EL (cell line): Measurements from ENCODE around the gene B3GALT5.
A peak's percentile ranks its signal among the peaks of the same experiment; 100 is the strongest.
"Not testable (repeated sequence)": the region's sequence is repeated elsewhere in the genome, so short reads cannot be mapped to it uniquely, and the experiment has no call there.

Experiments
- DNase-seq: peaks from one replicate; pipeline ENCODE4 v3.0.0-alpha.2; 2016

Gene B3GALT5

DNA sequence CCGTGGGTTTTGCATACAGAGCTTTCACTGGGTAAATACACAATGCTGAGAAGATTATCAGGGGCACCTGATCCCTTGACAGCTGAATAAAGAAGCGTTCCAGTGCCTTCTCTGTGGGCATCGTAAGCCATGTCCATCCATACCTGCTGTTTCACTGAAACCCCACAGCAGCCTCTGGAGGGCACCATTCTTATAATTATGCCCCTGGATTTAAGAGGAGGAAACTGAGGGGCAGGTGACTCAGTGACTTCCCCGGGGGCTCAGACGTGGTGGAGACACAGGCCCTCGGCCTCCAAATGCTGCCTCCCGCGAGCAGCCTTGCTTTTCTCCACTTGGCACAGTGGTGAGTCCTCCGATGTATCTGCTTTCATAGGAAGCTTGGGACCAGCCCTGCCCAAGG, 56.7 kb downstream of the B3GALT5 start:
- DNase-seq: no peak

DNA sequence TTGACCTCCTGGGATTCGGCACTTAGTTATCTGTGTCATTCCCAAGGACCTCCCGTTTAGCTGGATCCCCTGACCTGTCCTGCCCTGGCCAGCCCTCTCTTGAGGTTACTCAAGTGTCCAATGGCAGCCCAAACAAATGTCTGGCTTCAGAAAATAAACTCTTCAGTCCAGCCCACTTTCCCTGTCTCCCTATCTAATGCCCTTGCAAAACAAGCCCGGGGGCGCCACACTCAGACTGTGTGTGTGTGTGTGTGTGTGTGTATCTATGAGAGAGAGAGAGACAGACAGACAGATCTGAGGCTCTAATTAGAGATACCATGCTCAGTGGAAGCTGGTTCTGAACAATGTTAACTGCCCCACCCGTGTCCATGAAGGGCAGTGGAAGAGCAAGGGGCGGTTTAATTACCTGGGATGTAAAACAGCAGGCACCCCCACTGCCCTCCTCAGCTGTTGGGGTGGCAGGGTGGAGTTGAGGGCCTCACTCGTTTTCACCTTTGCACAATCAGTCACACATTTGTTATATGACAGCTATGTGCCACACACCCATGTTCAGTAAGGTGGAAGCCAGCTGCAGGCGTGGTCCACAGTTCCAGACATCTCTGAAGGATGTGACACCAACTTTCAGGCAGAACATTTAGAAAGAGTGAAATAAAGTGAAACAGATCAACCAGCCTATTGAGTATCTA, 57.4 kb downstream of the B3GALT5 start:
- DNase-seq: no peak

DNA sequence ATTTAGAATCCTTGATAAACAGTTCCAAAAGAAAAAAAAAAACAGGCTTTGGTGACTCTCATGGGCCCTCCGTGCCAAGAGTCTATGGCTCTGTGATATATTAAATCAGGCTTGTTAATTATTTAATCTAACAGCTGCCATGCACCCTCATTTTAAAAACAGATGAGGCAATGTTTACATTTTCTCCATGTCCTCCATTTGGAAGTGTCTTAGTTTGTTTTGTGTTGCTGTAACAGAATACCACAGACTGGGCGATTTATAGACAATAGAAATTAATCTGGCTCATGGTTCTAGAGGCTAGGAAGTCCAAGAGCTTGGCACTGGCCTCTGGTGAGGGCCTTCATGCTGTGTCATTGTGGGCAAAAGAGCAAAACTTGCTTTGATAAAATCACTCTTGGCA, 58.0 kb downstream of the B3GALT5 start:
- DNase-seq: no peak

DNA sequence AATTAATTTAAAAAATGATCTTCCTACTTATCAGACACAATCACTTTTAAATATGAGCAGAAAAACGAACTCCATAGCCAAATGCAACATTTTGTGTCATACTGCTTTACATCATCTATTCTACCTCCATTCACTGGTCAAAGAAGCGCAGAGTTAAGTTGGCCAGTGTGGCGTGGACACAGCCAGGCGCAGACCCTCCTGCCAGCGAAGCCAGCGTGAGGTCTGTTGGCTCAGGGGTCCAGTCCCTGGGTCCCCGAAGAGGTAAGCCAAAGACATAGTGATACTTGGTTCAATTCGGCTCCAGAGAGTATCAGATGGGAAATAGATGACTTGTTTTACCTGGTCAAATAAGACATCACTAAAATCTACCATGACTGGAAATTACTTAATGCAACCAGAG, 59.2 kb downstream of the B3GALT5 start:
- DNase-seq: no peak

DNA sequence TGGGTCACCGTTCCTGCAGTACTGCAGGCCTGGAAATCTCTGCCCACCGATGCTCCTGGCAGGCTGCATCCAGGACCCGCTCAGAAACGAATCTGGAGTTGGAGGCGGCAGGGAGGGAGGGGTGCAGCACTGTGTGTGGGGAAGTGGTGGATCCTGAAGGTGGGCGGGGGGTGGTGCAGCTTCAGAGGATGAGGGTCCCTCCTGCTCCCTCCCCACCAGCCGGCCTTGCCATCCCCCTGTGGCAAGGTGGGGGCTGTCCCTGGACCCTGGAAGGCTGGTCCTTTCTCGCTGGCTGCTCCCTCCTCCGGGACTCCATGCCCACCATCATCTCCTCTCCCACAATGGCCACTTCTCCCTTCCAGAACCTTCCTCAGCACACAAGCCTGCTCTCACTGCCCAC, 60.4 kb downstream of the B3GALT5 start:
- DNase-seq: no peak

DNA sequence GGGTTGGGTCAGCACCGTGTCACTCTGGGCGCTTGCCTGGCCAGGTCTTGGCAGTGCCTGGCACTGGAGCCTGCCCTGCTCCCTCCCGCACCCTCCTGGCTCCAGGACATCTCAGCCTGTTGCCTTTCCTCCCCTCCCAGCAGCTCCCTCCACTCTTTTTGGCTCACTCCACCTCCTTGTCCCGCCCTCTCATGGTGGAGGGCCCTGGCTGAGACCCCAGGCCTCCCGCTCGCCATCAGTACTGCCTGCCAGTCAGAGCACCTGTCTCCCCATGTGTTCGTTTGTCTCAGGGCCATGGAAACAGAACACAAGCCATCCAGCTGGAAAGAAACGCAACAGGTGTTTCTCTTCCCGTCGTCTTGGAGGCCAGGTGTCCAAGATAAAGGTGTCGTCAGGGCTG, 61.0 kb downstream of the B3GALT5 start:
- DNase-seq: no peak

DNA sequence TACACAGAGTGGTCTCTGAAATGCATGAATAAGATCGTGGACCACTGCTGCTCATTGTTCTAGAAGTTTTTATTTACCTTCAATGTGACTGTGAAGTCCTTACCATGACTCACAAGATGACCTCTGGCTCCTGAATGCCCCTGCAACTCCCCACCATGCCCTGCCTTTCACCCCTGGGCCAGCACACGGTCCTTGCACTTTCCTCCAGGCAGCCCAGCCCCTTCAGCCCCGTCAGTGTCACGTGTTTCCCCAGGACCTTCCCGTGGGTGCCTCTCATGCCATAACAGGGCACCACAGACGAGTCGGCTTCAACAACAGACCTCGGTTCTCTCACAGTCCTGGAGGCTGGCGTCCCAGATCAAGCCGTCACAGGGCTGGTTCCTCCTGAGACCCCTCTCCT, 62.1 kb downstream of the B3GALT5 start:
- no peak for DNase-seq

DNA sequence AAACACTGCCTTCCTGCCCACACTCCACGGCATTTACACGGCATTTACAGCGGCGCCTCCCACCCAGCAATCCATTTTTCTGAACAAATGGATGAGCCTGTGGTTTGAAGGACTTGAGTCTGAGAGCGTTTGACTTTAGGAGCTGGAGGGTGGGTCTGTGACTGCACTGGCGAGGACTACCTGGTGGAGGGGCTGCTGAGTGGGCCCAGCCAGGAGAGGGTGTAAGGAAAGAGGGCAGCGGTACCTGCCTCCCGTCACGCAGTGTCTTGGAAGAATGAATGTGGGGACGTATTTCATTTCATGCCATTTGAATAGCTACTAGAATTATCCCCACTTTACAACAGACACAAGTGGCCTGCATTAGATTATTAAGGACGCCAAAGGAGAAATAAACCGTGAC, 62.9 kb downstream of the B3GALT5 start:
- no peak for DNase-seq

DNA sequence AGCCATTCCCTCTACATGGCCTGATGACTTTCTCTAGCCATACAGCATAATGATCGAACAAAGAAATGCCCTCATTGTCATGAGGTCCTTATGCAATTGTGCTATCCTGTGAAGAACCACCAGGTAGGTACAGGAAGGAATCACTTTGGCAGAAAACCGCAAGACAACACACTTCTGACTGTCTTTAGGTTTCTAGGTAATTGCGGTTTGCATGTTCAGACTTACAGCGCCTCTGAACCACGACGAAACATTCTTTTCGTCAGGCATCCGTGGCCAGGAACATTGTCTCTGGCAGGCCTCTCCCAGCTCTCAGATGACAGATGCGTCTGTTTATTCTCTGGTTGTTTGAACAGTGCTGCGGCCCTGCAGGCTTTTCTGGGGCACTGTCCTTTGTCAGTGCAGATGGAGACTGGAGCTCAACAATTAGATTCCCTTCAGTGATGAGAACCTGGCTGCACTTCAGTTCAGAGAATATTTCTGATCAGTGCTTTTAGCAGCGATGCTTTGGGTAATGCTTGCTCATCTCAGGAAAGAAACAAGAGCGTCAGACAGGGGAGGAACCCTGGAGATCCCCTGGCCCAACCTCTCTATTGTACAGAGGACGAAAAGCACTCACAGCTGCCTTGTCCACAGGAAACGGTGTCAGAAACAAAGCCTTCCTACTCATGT, 63.4 kb downstream of the B3GALT5 start:
- DNase-seq: no peak

DNA sequence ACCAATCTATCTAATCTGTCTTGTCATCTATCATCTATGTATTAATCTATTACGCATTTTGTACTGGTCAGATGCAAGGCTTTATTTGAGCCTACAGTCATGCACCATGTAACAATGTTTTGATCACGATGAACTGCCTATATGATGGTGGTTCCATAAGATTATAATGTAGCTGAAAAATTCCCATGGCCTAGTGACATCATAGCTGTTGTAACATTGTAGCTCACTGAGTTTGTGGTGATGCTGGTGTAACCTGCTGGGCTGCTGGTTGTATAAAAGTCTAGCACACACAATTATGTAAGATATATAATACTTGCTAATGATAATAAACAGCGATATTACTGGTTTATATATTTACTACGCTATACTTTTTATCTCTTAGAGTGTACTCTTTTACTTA, 67.5 kb downstream of the B3GALT5 start:
- no peak for DNase-seq

DNA sequence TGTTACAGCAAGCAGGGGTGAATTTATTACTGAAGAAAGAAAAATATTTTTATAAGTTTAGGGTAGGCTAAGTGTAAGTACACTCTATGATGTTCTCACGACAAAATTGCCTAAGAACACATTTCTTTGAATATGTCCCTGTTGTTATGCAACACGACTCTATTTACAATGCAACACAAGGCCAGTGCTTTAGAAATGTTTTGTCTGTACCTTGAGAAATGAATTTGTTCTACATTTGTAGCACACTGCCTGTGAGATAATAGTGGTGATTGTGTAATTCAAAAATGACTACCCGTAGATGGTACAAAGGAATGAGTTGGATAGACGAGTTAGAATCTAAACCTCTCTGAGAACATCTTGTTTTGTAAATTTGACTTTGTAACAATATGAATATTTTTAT, 68.5 kb downstream of the B3GALT5 start:
- DNase-seq: no peak

DNA sequence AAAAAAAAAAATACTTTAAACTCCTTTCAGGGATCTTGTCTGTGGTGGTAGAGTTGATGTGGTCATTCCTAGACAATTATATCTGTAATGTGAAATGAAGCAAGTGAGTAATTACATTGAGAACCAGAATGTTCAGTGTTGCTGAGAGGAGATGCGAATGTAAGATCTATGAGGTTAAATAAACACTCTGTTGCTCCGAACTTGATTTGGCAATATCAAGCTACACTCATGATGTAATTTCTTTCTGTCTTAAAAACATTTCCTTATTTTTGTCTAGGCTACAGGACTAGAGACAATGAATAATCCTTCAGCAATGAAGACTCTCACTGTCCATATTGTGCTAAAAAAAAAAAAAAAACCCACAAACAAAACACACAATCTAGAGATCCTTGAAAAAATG, 69.1 kb downstream of the B3GALT5 start:
- peak; percentile 44 for DNase-seq

DNA sequence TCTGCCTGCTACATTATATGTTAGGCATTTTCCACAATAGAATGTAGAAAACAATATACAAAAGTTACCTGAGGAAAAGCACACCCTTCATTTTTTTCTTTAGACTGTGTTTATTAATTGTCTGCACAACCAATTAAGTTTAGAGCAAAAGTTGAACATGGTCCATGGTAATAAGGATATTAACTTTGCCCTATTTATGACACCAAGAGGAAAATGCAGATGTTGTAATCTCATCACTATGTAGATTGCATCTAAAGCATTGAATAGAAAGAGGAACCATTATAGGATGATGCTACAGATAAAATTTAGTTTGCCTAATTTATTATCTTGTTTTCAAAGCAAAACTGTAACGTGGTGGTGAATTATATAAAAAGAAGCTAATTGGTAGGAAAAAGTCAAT, 72.5 kb downstream of the B3GALT5 start:
- DNase-seq: no peak

DNA sequence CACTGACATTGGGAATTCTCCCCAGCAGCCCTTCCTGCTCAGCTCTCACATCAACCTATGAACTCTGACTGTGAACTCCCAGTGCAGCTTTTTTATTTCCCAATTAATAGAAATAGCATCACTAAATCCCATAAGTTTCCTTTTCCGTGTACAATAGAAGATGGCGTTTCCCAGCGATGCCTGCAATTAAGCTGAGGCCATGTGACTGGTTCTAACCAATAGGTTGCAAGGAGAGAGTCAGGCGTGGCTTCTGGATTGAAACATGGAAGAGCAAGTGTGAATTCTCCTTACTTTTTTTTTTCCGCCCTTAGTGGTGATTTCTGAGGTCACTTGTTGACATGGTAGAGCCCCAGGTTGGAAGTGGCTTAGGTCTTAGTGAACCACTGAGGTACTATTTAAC, 73.3 kb downstream of the B3GALT5 start:
- no peak for DNase-seq

DNA sequence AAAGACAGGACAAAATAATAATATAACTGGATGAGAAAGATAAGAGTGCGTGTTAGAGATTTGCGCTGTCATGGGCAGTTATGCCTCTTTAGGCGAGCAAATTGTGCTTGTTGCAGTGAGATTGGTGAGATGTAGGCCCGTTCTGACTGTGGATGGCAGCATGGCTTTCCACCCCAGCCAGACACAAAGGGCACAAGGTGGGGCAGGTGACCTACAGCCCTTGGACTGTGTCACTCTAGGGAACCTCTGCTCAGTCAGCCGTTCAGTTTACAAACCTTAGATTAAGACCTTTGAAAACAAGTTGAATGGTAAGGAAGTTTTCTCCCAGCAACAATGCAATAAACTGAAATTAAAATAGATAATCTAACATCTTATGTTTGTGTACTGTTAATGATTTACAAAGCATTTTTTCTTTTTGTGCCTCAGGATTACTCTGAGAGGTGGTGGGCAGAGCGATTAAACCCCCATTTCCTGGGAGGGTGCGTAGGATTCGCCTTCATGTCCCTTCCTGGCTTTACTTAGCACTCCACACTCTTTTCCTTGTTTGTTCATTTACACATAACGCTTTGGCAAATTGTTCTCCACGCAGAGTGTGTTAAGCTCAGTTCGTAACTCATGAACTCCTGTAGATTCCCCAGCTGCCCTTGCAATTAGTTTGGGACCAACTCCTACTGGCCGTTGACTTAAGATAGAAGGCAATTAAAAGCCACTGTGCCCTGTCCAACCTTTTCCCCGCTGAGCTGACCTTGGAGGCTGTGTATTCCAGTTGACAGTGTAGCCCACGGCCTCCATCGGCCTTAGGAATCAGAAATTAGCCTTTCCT, 74.1 kb downstream of the B3GALT5 start:
- DNase-seq: no peak

DNA sequence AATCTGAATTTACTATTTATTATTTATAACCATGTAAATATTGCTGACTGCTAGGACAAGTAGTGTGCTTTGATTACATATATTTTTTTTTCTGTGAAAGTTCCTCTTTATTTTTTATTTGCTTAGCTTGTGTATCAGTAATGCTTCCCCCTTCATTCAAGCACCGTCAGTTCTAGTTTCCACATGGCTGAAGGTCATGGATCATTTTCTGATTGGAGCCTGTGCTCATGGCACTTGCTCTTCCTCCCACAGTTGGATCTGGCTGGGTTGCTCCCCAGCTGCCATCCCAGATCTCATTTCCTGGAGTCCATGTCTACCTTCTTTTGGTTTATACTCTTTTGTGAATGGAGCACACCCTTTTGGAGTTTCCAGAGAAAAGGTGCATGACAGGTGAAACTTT, 75.3 kb downstream of the B3GALT5 start:
- no peak for DNase-seq

DNA sequence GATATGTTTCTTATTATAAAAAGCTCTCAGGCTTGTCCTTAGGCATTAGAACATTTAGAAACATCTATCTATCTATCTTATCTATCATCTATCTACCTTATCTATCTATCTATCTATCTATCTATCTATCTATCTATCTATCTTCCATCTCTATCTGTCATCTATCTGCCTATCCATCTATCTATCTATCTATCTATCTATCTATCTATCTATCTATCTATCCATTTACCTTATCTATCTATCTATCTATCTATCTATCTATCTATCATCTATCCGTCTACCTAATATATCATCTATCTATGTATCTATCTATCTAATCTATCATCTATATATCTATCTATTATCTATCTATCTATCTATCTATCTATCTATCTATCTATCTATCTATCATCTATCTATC, 77.1 kb downstream of the B3GALT5 start:
- DNase-seq: not testable (repeated sequence)

DNA sequence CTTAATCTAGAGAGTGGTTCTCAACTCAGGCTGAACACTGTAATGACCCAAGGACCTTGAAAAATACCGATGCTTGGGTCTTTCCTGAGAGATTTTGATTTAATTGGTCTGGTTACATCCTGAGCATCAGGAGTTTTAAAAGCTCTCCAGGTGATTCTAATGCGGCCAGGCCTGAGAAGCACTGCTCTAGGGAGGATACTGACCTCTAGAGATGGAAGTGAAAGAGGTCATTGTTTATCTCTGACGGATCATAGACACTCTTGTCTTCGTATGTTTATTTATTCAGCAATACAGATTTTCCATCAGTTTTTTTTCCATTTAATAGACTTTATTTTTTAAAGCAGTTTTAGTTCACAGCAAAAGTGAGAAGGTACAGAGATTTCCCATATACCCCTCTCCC, 77.7 kb downstream of the B3GALT5 start:
- DNase-seq: no peak

DNA sequence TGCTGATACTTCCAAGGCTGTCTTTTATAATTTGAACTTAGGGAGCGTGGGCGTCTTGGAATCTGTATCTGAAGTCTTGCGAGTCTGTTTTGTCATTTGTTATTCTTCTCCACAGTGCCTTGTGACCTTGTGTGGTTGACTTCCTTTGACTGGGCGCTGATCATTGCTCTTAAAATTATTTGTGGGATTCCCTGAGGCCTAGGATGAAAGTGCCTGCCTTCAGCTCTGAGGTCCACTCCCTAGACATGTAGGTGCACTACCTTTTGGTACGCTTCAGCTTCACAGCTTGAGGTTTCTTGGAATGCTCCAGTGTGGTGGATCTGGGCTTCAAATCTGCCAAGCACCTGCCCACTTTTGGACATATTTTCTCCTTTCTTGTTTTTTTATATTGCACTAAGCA, 82.0 kb downstream of the B3GALT5 start:
- no peak for DNase-seq

DNA sequence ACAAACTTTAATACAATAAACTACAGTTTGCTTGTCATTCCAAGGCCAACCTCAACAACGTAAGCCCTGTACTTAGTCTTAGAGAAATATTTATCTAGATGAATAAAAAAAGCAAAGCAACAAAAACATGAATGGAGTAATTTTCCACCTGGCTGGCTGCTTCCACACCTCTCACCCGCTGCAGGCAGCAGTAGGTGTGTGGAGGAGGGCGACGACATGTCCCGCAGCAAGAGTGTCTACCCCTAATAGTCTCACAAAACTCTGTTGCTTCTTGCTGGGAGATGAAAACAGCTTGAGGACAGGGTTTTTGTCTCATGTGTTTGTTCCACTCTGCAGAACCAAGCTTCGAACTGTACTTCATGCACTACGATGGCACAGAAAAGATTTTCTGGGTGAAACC, 83.5 kb downstream of the B3GALT5 start:
- DNase-seq: no peak

DNA sequence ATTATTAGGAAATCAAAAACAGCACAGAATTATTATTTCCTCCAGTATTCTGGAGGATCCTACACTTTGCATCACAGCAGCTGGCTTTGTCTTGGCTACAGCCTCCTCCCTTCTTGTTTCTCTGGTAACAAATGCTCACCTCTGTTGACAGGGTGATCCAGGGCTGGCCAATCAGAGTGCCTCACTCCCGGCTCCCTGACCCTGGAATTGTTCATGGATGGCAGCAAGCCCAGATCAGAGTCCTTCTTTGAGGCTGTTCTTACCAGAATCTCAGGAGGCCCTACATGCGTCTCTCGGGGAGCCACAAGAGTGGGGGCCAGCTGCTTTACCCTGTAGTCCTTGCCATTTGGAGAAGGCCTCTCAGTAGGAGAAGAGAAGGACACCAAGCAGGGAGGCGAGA, 83.9 kb downstream of the B3GALT5 start:
- no peak for DNase-seq

DNA sequence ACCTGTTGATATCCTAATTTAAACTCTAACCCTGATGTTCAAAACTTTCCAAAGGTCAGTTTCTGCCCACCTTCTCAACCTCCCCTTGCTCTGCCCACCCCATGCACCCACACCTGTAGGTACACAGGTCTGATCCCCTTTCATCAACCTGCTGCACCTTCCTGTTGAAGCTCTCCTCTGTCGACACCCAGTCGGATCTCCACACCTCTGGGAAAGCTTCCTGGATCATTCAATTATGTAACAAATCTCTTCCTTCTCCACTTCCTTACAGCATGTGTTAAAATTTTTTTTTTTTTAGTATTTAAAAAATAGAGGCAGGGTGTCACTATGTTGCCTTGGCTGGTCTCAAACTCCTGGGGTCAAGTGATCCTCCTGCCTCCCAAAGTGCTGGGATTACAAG, 87.6 kb downstream of the B3GALT5 start:
- no peak for DNase-seq

DNA sequence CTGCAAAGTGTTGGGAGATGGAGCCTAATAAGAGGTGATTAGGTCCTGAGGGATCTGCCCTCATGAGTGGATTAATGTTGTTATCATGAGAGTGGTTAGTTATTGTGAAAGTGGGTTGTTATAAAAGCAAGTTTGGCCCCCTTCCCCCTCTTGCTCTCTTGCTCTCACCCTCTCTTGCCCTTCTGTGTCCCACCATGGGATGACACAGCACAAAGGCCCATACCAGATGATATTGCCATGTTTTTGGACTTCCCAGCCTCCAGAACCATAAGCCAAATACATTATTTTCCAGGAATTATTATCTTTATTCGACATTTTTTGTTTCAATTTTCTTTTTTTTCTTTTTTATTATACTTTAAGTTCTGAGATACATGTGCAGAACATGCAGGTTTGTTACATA, 90.8 kb downstream of the B3GALT5 start:
- no peak for DNase-seq

DNA sequence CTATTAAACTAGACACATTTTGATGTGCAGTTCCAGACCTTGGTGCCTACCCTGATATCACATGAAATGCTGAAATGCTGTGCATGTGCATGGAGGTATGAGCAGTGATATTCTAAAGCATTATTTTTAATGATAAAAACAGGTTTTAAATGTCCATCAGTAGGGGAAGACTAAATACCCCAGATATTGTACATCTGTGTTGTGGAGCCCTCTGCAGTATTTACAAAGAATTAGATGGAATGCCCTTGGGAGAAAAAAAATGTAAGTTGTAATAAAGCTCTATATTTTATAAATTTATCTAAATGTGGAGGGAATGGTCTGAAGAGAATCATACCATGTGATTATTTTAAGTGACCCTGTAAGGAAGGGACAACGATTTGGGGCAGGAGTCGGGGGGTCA, 93.1 kb downstream of the B3GALT5 start:
- no peak for DNase-seq
